IMR-90 (cell line): ENCODE measurements around the gene TMUB1. TPM values are rescaled to one million over a fixed set of nuclear protein-coding genes. Genes with fewer than 3 reads are reported as not detected.

Source experiments
- ATAC-seq: fragments of 200-7000 bp; cut with Tn5 transposase; 2 replicates; pipeline ENCODE4 v1.9.1; 2020; ENCODE audit warnings: low read depth, mild to moderate bottlenecking, moderate library complexity
- BruUV-seq: library from RNA; stranded (reverse); fragments of 400-500 nt; replicated peaks from 2 replicates; lab custom pipeline; 2021; lab: Mats Ljungman, UMichigan
- CTCF ChIA-PET: fragments of 300-600 bp; formaldehyde crosslinking; extraction: SDS; loops from one replicate; lab custom pipeline; 2021; ENCODE audit warnings: antibody characterized with exemption; lab: Yijun Ruan, JAX
- POLR2A ChIA-PET: fragments of 300-600 bp; sonication (Branson Sonifier 250); formaldehyde crosslinking; loops from one replicate; lab custom pipeline; 2022; ENCODE audit warnings: antibody characterized with exemption; ENCODE audit not compliant: unreplicated experiment; lab: Charles Lee
- DNase-seq: peaks from one replicate; pipeline ENCODE4 v3.0.0; 2013
- H2AFZ ChIP-seq: replicated peaks from 2 replicates; pipeline ENCODE3; 2013; ENCODE audit warnings: low read length, mild to moderate bottlenecking; ENCODE audit not compliant: poor library complexity
- H2AK5ac ChIP-seq: 2 replicates; pipeline ENCODE4 v1.6.1; 2013; ENCODE audit warnings: low read depth, low read length, inconsistent platforms
- H2AK9ac ChIP-seq: replicated peaks from 2 replicates; pipeline ENCODE3; 2013; ENCODE audit warnings: mild to moderate bottlenecking, low read depth, low read length, moderate library complexity; ENCODE audit not compliant: poor library complexity
- H2BK120ac ChIP-seq: 2 replicates; pipeline ENCODE4 v1.6.1; 2013; ENCODE audit warnings: low read depth, low read length, inconsistent platforms
- H2BK15ac ChIP-seq: 3 replicates; pipeline ENCODE4 v1.6.1; 2013; ENCODE audit warnings: low read depth, low read length, inconsistent platforms
- H2BK20ac ChIP-seq: 2 replicates; pipeline ENCODE4 v1.6.1; 2013; ENCODE audit warnings: low read depth, mild to moderate bottlenecking, inconsistent platforms, low read length, moderate library complexity
- H2BK5ac ChIP-seq: 2 replicates; pipeline ENCODE4 v1.6.1; 2013; ENCODE audit warnings: mild to moderate bottlenecking, low read depth, low read length, inconsistent platforms; ENCODE audit not compliant: poor library complexity, severe bottlenecking
- H3K14ac ChIP-seq: replicated peaks from 2 replicates; pipeline ENCODE4 v1.6.1; 2013; ENCODE audit warnings: low read depth, low read length, inconsistent platforms
- H3K18ac ChIP-seq: 2 replicates; pipeline ENCODE4 v1.6.1; 2013; ENCODE audit warnings: low read depth, low read length, control low read depth
- H3K23ac ChIP-seq: 2 replicates; pipeline ENCODE4 v1.6.1; 2013; ENCODE audit warnings: low read depth, low read length, inconsistent platforms
- H3K27ac ChIP-seq: 2 replicates; pipeline ENCODE4 v1.5.1; 2013; ENCODE audit warnings: mild to moderate bottlenecking, control low read depth, low read length; ENCODE audit not compliant: insufficient read depth
- H3K27me3 ChIP-seq: 2 replicates; pipeline ENCODE4 v1.6.1; 2013; ENCODE audit warnings: low read length; ENCODE audit not compliant: control insufficient read depth, insufficient read depth
- H3K36me3 ChIP-seq: 2 replicates; pipeline ENCODE4 v1.6.1; 2013; ENCODE audit warnings: low read length, mixed read lengths; ENCODE audit not compliant: control insufficient read depth, insufficient read depth
- H3K4ac ChIP-seq: 2 replicates; pipeline ENCODE4 v1.6.1; 2013; ENCODE audit warnings: low read depth, low read length, inconsistent platforms
- H3K4me1 ChIP-seq: 2 replicates; pipeline ENCODE4 v1.6.1; 2013; ENCODE audit warnings: low read length, mixed read lengths; ENCODE audit not compliant: control insufficient read depth, insufficient read depth
- H3K4me2 ChIP-seq: 2 replicates; pipeline ENCODE4 v1.6.1; 2013; ENCODE audit warnings: low read depth, mild to moderate bottlenecking, control low read depth, low read length, moderate library complexity
- H3K4me3 ChIP-seq: 2 replicates; pipeline ENCODE4 v1.5.1; 2013; ENCODE audit warnings: low read depth, mild to moderate bottlenecking, control low read depth, low read length, moderate library complexity; ENCODE audit not compliant: insufficient read depth
- H3K56ac ChIP-seq: 2 replicates; pipeline ENCODE4 v1.6.1; 2013; ENCODE audit warnings: low read length, inconsistent platforms; ENCODE audit not compliant: insufficient read depth; ENCODE audit errors: extremely low read depth
- H3K79me1 ChIP-seq, 2 experiments: 2 replicates each; pipeline ENCODE4 v1.6.1; 2013; ENCODE audit warnings: low read length in 2 of 2, inconsistent platforms in 1 of 2, low read depth in 1 of 2
- H3K9ac ChIP-seq: 2 replicates; pipeline ENCODE4 v1.6.1; 2013; ENCODE audit warnings: low read depth, low read length, control low read depth
- H3K9me1 ChIP-seq: 2 replicates; pipeline ENCODE4 v1.6.1; 2013; ENCODE audit warnings: low read length, inconsistent platforms; ENCODE audit not compliant: insufficient read depth
- H3K9me3 ChIP-seq: 2 replicates; pipeline ENCODE4 v1.6.1; 2013; ENCODE audit warnings: low read length; ENCODE audit not compliant: control insufficient read depth, insufficient read depth
- H4K20me1 ChIP-seq: 2 replicates; pipeline ENCODE4 v1.6.1; 2013; ENCODE audit warnings: low read length, inconsistent platforms; ENCODE audit not compliant: insufficient read depth
- H4K5ac ChIP-seq: 2 replicates; pipeline ENCODE4 v1.6.1; 2013; ENCODE audit warnings: mild to moderate bottlenecking, low read depth, low read length, control low read depth
- H4K8ac ChIP-seq, 2 experiments: 2 replicates each; pipeline ENCODE4 v1.6.1; 2013; ENCODE audit warnings: low read depth in 2 of 2, low read length in 2 of 2, control low read depth in 1 of 2, inconsistent platforms in 1 of 2
- H4K91ac ChIP-seq: 2 replicates; pipeline ENCODE4 v1.6.1; 2013; ENCODE audit warnings: low read depth, low read length, inconsistent platforms; ENCODE audit not compliant: insufficient read depth
- CHD1 ChIP-seq: IDR thresholded peaks from 2 replicates; pipeline ENCODE4 v1.6.1; 2012; ENCODE audit warnings: low read depth, low read length, improper control_type of control experiment
- CTCF ChIP-seq: conservative IDR thresholded peaks from 2 replicates; pipeline ENCODE4 v1.5.1; 2012; ENCODE audit warnings: mild to moderate bottlenecking, low read depth, low read length, improper control_type of control experiment
- MAZ ChIP-seq: IDR thresholded peaks from 2 replicates; pipeline ENCODE4 v1.6.1; 2012; ENCODE audit warnings: low read depth, mild to moderate bottlenecking, low read length, improper control_type of control experiment, moderate library complexity, borderline replicate concordance
- POLR2A ChIP-seq: IDR thresholded peaks from 2 replicates; pipeline ENCODE4 v1.6.1; 2012; ENCODE audit warnings: mild to moderate bottlenecking, low read depth, low read length
- RAD21 ChIP-seq: IDR thresholded peaks from 2 replicates; pipeline ENCODE4 v1.6.1; 2012; ENCODE audit warnings: low read length, improper control_type of control experiment
- RCOR1 ChIP-seq: IDR thresholded peaks from 2 replicates; pipeline ENCODE4 v1.6.1; 2012; ENCODE audit warnings: mild to moderate bottlenecking, low read length, improper control_type of control experiment; ENCODE audit not compliant: insufficient replicate concordance
- WGBS, 2 experiments: methylation state at CpG; one replicate each; pipeline versions ENCODE4 v1.1.5 to v1.1.7; 2013; ENCODE audit warnings: missing lambda C conversion rate in 2 of 2; ENCODE audit not compliant: insufficient read length in 1 of 2; ENCODE audit errors: extremely low coverage in 2 of 2; 5-methylcytosine and 5-hydroxymethylcytosine counted together
- dilution Hi-C: fragments of 300-500 bp; cut with HindIII; formaldehyde crosslinking; loops from one replicate; pipeline ENCODE4 v1.14.3; 2018; ENCODE audit warnings: low sequenced_read_pairs; ENCODE audit not compliant: unreplicated experiment
- in situ Hi-C: fragments of 300-500 bp; cut with MboI; formaldehyde crosslinking; loops from 3 replicates; pipeline ENCODE4 v1.14.3; 2019; ENCODE audit warnings: low sequenced_read_pairs, inconsistent platforms, mixed read lengths
- intact Hi-C: fragments of 100-400 bp; cut with micrococcal nuclease; formaldehyde crosslinking; loops from 2 replicates; pipeline ENCODE4 v1.10.0; 2022
- polyA plus RNA-seq, 3 experiments: library from polyadenylated mRNA; depleted of rRNA; stranded (reverse); fragments of >200 nt; gene quantifications; 2 replicates each; pipeline ENCODE4 v1.2.3, GENCODE V29; 2012; ENCODE audit warnings: low replicate concordance in 1 of 3
- total RNA-seq: library from RNA; depleted of rRNA; stranded (reverse); fragments of >200 nt; gene quantifications from 2 replicates; pipeline ENCODE4 v1.2.3, GENCODE V29; 2012
- TF ChIP-seq, protein P1 (sequence below): fragments of 150-350 bp; IDR thresholded peaks from 2 replicates; pipeline ENCODE4 v1.6.1; 2017; ENCODE audit warnings: mild to moderate bottlenecking, antibody characterized with exemption, low read length, low read depth

TMUB1 gene
- total and polyA plus RNA-seq, 2 of the 4 experiments (the other 2 are of a cell fraction) = 6.8 to 29.8 TPM

- Histone ChIP-seq H2BK15ac (0 out of 3 replicates have a peak overlapping the region, but pooled peaks have one; percentile 15), H4K8ac (peak overlapping the region; percentile 35 to 56; a peak in 3 of 4 replicates), H3K9ac (peak overlapping the region; percentile 84), H2AK9ac (peak overlapping the region; percentile 100), H3K4me3 (peak overlapping the region; percentile 94), H4K91ac (peak overlapping the region; percentile 56), H3K27ac (peak overlapping the region; percentile 97), H3K4me1 (peaks cover 43% of the 10 kb centered on the region), H3K9me3 (no peaks in the 10 kb centered on the region), H3K18ac (peak overlapping the region; percentile 22; the same call in 1 of the 2 replicates), H4K5ac (peak overlapping the region; percentile 26; the same call in 1 of the 2 replicates), H3K27me3 (no peaks in the 10 kb centered on the region), H2BK5ac (peak overlapping the region; percentile 95), H3K4ac (peak overlapping the region; percentile 89), H3K9me1 (peaks cover 12% of the 10 kb centered on the region; the same call in 1 of the 2 replicates), H3K4me2 (peak overlapping the region; percentile 99), H4K20me1 (peaks cover 32% of the 10 kb centered on the region), H2AFZ (peak overlapping the region; percentile 95), H2BK120ac (peak overlapping the region; percentile 48), H3K79me1 (peaks cover 28 to 73% of the 10 kb centered on the region in 2 experiments), H2AK5ac (peak overlapping the region; percentile 96), H3K36me3 (peaks cover 13% of the 10 kb centered on the region), H3K56ac (peak overlapping the region; percentile 87), H3K23ac (peak overlapping the region; percentile 87), H2BK20ac (no peak overlapping the region), H3K14ac (peak overlapping the region; percentile 81)
- WGBS, 2 experiments = 12% methylated on average over 7 of the region's 21 CpGs; no CpG with 5 or more reads in 1 of the 2 experiments
- ChIA-PET POLR2A (interaction anchor here (0.6 kb wide), 1 partner anchor 17 kb away, joined by 5 read pairs; no protein-coding TSS in a partner anchor), CTCF (no interaction called here)
- intact Hi-C loops (loop anchor here (1.0 kb wide), 1 partner anchor 51 kb away; no protein-coding TSS in a partner anchor), dilution Hi-C loops (no loop called here), in situ Hi-C loops (no loop called here)
- TF ChIP-seq RCOR1 (no peak), CHD1 (no peak), POLR2A (0 out of 2 replicates have a peak, but pooled peaks have one; percentile 12), RAD21 (no peak), CTCF (peak; percentile 17; the same call in 1 of the 2 replicates), MAZ (peak; percentile 14; the same call in 1 of the 2 replicates)
- TF ChIP-seq, protein P1, sequence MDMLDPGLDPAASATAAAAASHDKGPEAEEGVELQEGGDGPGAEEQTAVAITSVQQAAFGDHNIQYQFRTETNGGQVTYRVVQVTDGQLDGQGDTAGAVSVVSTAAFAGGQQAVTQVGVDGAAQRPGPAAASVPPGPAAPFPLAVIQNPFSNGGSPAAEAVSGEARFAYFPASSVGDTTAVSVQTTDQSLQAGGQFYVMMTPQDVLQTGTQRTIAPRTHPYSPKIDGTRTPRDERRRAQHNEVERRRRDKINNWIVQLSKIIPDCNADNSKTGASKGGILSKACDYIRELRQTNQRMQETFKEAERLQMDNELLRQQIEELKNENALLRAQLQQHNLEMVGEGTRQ = no peak
- no peak for DNase-seq
- no peak for ATAC-seq
- no TSS peak for BruUV-seq
These were observed 22.7 kb downstream of the TMUB1 start for GRCh38 chr7:151060416-151061212.
